Measurements from ENCODE around the gene MME. TPM values are rescaled to one million over a fixed set of nuclear protein-coding genes. Genes with fewer than 3 reads are reported as not detected.

MME gene
- total RNA-seq, 1 donor from 2014 or later: 18.4 TPM

GRCh38 chr3:155197786-155198185, 117.7 kb downstream of the MME start:
- TF ChIP-seq POLR2A (IDR thresholded peaks at IDR 0.05): no peak
- no peak for TF ChIP-seq POLR2AphosphoS5 (IDR thresholded peaks at IDR 0.05; ENCODE audit: insufficient read depth in 1 of 2, low read depth in 1 of 2)
- no peak for TF ChIP-seq CTCF (IDR thresholded peaks at IDR 0.05)
- H3K36me3 ChIP-seq: no peaks in the 10 kb centered on the region
- no peak for DNase-seq (ENCODE audit: extremely low spot score in 2 of 2)
- H3K4me3 ChIP-seq: no peak overlapping the region
- intact Hi-C loops (cut with DNase I): no loop called here
- H3K9me3 ChIP-seq: no peaks in the 10 kb centered on the region
- no peaks in the 10 kb centered on the region for H3K27me3 ChIP-seq
- no peak overlapping the region for H3K27ac ChIP-seq
- no peaks in the 10 kb centered on the region for H3K4me1 ChIP-seq

GRCh38 chr3:155202626-155203025, 122.5 kb downstream of the MME start:
- H3K4me3 ChIP-seq: no peak overlapping the region
- H3K4me1 ChIP-seq: no peaks in the 10 kb centered on the region
- no peak overlapping the region for H3K27ac ChIP-seq
- TF ChIP-seq POLR2AphosphoS5 (IDR thresholded peaks at IDR 0.05; ENCODE audit: insufficient read depth in 1 of 2, low read depth in 1 of 2) (no peak), CTCF (IDR thresholded peaks at IDR 0.05) (no peak), POLR2A (IDR thresholded peaks at IDR 0.05) (no peak)
- intact Hi-C loops (cut with DNase I): no loop called here
- H3K9me3 ChIP-seq: no peaks in the 10 kb centered on the region
- DNase-seq (ENCODE audit: extremely low spot score in 2 of 2): no peak
- H3K36me3 ChIP-seq: no peaks in the 10 kb centered on the region
- H3K27me3 ChIP-seq: no peaks in the 10 kb centered on the region

GRCh38 chr3:155204851-155205250, 124.7 kb downstream of the MME start:
- no peaks in the 10 kb centered on the region for H3K27me3 ChIP-seq
- no peak for TF ChIP-seq POLR2AphosphoS5 (IDR thresholded peaks at IDR 0.05; ENCODE audit: insufficient read depth in 1 of 2, low read depth in 1 of 2)
- TF ChIP-seq POLR2A (IDR thresholded peaks at IDR 0.05): no peak
- no peak for TF ChIP-seq CTCF (IDR thresholded peaks at IDR 0.05)
- H3K4me3 ChIP-seq: no peak overlapping the region
- intact Hi-C loops (cut with DNase I): no loop called here
- no peaks in the 10 kb centered on the region for H3K4me1 ChIP-seq
- no peaks in the 10 kb centered on the region for H3K9me3 ChIP-seq
- H3K27ac ChIP-seq: no peak overlapping the region
- DNase-seq (ENCODE audit: extremely low spot score in 2 of 2): no peak
- H3K36me3 ChIP-seq: no peaks in the 10 kb centered on the region

GRCh38 chr3:155208183-155208800, 128.2 kb downstream of the MME start:
- no peaks in the 10 kb centered on the region for H3K27me3 ChIP-seq
- no peaks in the 10 kb centered on the region for H3K36me3 ChIP-seq
- no peak overlapping the region for H3K4me3 ChIP-seq
- H3K9me3 ChIP-seq: no peaks in the 10 kb centered on the region
- H3K4me1 ChIP-seq: no peaks in the 10 kb centered on the region
- TF ChIP-seq CTCF (IDR thresholded peaks at IDR 0.05) (no peak), POLR2A (IDR thresholded peaks at IDR 0.05) (no peak), POLR2AphosphoS5 (IDR thresholded peaks at IDR 0.05; ENCODE audit: insufficient read depth in 1 of 2, low read depth in 1 of 2) (no peak)
- H3K27ac ChIP-seq: no peak overlapping the region
- DNase-seq (ENCODE audit: extremely low spot score in 2 of 2): no peak
- intact Hi-C loops (cut with DNase I): no loop called here

- Histone ChIP-seq H3K36me3 (no peaks in the 10 kb centered on the region), H3K27ac (no peak overlapping the region), H3K27me3 (no peaks in the 10 kb centered on the region), H3K4me1 (no peaks in the 10 kb centered on the region), H3K9me3 (no peaks in the 10 kb centered on the region), H3K4me3 (no peak overlapping the region)
- TF ChIP-seq POLR2AphosphoS5 (IDR thresholded peaks at IDR 0.05; ENCODE audit: insufficient read depth in 1 of 2, low read depth in 1 of 2) (no peak), CTCF (IDR thresholded peaks at IDR 0.05) (no peak), POLR2A (IDR thresholded peaks at IDR 0.05) (no peak)
- intact Hi-C loops (cut with DNase I): no loop called here
- DNase-seq (ENCODE audit: extremely low spot score in 2 of 2): no peak
These were observed 130.6 kb downstream of the MME start for GRCh38 chr3:155210736-155211135.

Measured in vagina (tissue), 2 donors.